GM10266 (cell line): Measurements from ENCODE around the gene PBX1.

Experiments
- DNase-seq: peaks from one replicate; pipeline ENCODE4 v3.0.0; 2012; ENCODE audit errors: extremely low spot score
- CTCF ChIP-seq: IDR thresholded peaks from 2 replicates; pipeline ENCODE4 v1.5.1; 2012; ENCODE audit warnings: mild to moderate bottlenecking, low read depth; ENCODE audit not compliant: control insufficient read depth, insufficient read depth; ENCODE audit errors: missing control alignments

PBX1 gene

GRCh38 chr1:164672588-164672987, 113.6 kb downstream of the PBX1 start:
- TF ChIP-seq CTCF, result no peak
- no peak for DNase-seq

GRCh38 chr1:164673584-164674214, 114.7 kb downstream of the PBX1 start:
- TF ChIP-seq CTCF, result peak; percentile 22
- DNase-seq, result no peak

- no peak for DNase-seq
- TF ChIP-seq CTCF, result no peak
These were observed 116.4 kb downstream of the PBX1 start for GRCh38 chr1:164675342-164675904.

GRCh38 chr1:164678136-164678700, 119.2 kb downstream of the PBX1 start:
- DNase-seq, result no peak
- TF ChIP-seq CTCF, result no peak

- TF ChIP-seq CTCF, result no peak
These were observed 123.6 kb downstream of the PBX1 start for GRCh38 chr1:164682570-164682969.

GRCh38 chr1:164683235-164683634, 124.3 kb downstream of the PBX1 start:
- TF ChIP-seq CTCF, result no peak
- no peak for DNase-seq

More at GRCh38 chr1:164682570-164682969, 123.6 kb downstream of the PBX1 start:
- DNase-seq, result no peak
